Measurements from ENCODE around the gene RABGAP1L. TPM values are rescaled to one million over a fixed set of nuclear protein-coding genes. Genes with fewer than 3 reads are reported as not detected.

RABGAP1L gene
- total and polyA plus RNA-seq, 4 donors: 4.8 to 53.5 (median 18.8) TPM

GRCh38 chr1:174583316-174583715 lies 424.0 kb downstream of the RABGAP1L start:
- 97% methylated on average over 1 of the region's 1 CpG for WGBS
- no peak overlapping the region for H3K27ac ChIP-seq (ENCODE audit: low read depth in 1 of 2, low read length in 2 of 2)
- H3K27me3 ChIP-seq (ENCODE audit: control insufficient read depth in 4 of 4, insufficient read depth in 4 of 4, low read length in 3 of 4): no peaks in the 10 kb centered on the region
- H3K4me1 ChIP-seq (ENCODE audit: control insufficient read depth in 4 of 4, insufficient read depth in 4 of 4, low read length in 3 of 4): no peaks in the 10 kb centered on the region
- H3K9ac ChIP-seq (ENCODE audit: low read depth in 1 of 2, low read length in 2 of 2): no peak overlapping the region
- no peak overlapping the region for H3K4me3 ChIP-seq (ENCODE audit: low read depth in 1 of 3, low read length in 3 of 3)
- no peaks in the 10 kb centered on the region for H3K36me3 ChIP-seq (ENCODE audit: control insufficient read depth in 4 of 4, insufficient read depth in 3 of 4, low read depth in 1 of 4, low read length in 3 of 4)
- no peak for DNase-seq (ENCODE audit: low spot score)
- TF ChIP-seq HNF4G (IDR thresholded peaks at IDR 0.05) (no peak), HNF4A (conservative IDR thresholded peaks at IDR 0.05) (no peak), FOXA2 (IDR thresholded peaks at IDR 0.05) (no peak), FOXA1 (IDR thresholded peaks at IDR 0.05) (no peak), EGR1 (IDR thresholded peaks at IDR 0.05; ENCODE audit: low read depth in 2 of 2) (no peak), ZBTB33 (IDR thresholded peaks at IDR 0.05) (no peak), GABPA (IDR thresholded peaks at IDR 0.05 in 1 of 2, conservative IDR thresholded peaks at IDR 0.05 in 1 of 2) (no peak), TAF1 (conservative IDR thresholded peaks at IDR 0.05) (no peak), REST (IDR thresholded peaks at IDR 0.05) (no peak), RXRA (IDR thresholded peaks at IDR 0.05) (no peak), JUND (IDR thresholded peaks at IDR 0.05) (no peak), SP1 (IDR thresholded peaks at IDR 0.05) (no peak), RAD21 (IDR thresholded peaks at IDR 0.05) (no peak), NR2F2 (IDR thresholded peaks at IDR 0.05) (no peak), YY1 (IDR thresholded peaks at IDR 0.05) (no peak)
- TF ChIP-seq, protein P1, sequence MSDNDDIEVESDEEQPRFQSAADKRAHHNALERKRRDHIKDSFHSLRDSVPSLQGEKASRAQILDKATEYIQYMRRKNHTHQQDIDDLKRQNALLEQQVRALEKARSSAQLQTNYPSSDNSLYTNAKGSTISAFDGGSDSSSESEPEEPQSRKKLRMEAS (IDR thresholded peaks at IDR 0.05): no peak
- TF ChIP-seq, protein P2, sequence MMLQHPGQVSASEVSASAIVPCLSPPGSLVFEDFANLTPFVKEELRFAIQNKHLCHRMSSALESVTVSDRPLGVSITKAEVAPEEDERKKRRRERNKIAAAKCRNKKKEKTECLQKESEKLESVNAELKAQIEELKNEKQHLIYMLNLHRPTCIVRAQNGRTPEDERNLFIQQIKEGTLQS (IDR thresholded peaks at IDR 0.05): no peak
- TF ChIP-seq, protein P3, sequence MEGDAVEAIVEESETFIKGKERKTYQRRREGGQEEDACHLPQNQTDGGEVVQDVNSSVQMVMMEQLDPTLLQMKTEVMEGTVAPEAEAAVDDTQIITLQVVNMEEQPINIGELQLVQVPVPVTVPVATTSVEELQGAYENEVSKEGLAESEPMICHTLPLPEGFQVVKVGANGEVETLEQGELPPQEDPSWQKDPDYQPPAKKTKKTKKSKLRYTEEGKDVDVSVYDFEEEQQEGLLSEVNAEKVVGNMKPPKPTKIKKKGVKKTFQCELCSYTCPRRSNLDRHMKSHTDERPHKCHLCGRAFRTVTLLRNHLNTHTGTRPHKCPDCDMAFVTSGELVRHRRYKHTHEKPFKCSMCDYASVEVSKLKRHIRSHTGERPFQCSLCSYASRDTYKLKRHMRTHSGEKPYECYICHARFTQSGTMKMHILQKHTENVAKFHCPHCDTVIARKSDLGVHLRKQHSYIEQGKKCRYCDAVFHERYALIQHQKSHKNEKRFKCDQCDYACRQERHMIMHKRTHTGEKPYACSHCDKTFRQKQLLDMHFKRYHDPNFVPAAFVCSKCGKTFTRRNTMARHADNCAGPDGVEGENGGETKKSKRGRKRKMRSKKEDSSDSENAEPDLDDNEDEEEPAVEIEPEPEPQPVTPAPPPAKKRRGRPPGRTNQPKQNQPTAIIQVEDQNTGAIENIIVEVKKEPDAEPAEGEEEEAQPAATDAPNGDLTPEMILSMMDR (IDR thresholded peaks at IDR 0.05; ENCODE audit: low read depth, low read length, missing input control): no peak
- H3K9me3 ChIP-seq (ENCODE audit: control insufficient read depth in 4 of 4, low read length in 3 of 4): no peaks in the 10 kb centered on the region

All from liver (tissue), 9 donors.